ENCODE measurements around the gene PGM1. TPM values are rescaled to one million over a fixed set of nuclear protein-coding genes. Genes with fewer than 3 reads are reported as not detected.

The PGM1 gene
- total and polyA plus RNA-seq, 9 of the 15 experiments (the other 6 are each of a cell fraction or from before 2014, with no cell fraction given) = 0.03 to 0.31 (median 0.09) TPM; not detected in 5

- FAIRE-seq = no peak
- H3K4me1 ChIP-seq (replicated peaks in 1 of 2; ENCODE audit: control insufficient read depth in 2 of 2, insufficient read depth in 2 of 2, low read length in 2 of 2) = no peaks in the 10 kb centered on the region
- ATAC-seq = no peak
- no peak overlapping the region for H3K4me2 ChIP-seq (ENCODE audit: insufficient read depth, low read length)
- peaks cover 5 to 10% of the 10 kb centered on the region in 2 experiments; a peak in 4 of 5 replicates for H3K27me3 ChIP-seq (ENCODE audit: control insufficient read depth in 2 of 2, insufficient read depth in 2 of 2, low read length in 2 of 2)
- no peaks in the 10 kb centered on the region for H4K20me1 ChIP-seq (replicated peaks; ENCODE audit: control insufficient read depth, insufficient read depth, low read length)
- 0% methylated on average over 1 of the region's 1 CpG for WGBS (ENCODE audit: insufficient coverage, low coverage, missing lambda C conversion rate)
- ChIA-PET POLR2A (interaction anchor here (0.6 kb wide), 1 partner anchor 24 kb away, joined by 3 read pairs; no protein-coding TSS in a partner anchor), CTCF (ENCODE audit: low intra/inter-chr PET ratio) (no interaction called here)
- H3K4me3 ChIP-seq = no peak overlapping the region
- no peak for DNase-seq (ENCODE audit: extremely low read depth in 1 of 4, low spot score in 3 of 4)
- no peaks in the 10 kb centered on the region for H3K79me2 ChIP-seq (ENCODE audit: control insufficient read depth, insufficient read depth, low read length)
- intact Hi-C loops (cut with micrococcal nuclease) = no loop called here
- no peaks in the 10 kb centered on the region for H3K9me1 ChIP-seq (ENCODE audit: control insufficient read depth, insufficient read depth, low read length)
- no TSS peak for BruUV-seq (replicated peaks)
- TF ChIP-seq CBX8 (IDR thresholded peaks at IDR 0.05; ENCODE audit: borderline replicate concordance, extremely low read depth, low read depth, low read length, poor library complexity, severe bottlenecking) = no peak
- no peak for TF ChIP-seq ZNF398 (CRISPR knock-in tag; IDR thresholded peaks at IDR 0.05)
- TF ChIP-seq SNIP1 (IDR thresholded peaks at IDR 0.05; ENCODE audit: low read depth) = no peak
- no peak for TF ChIP-seq ZBTB11 (CRISPR knock-in tag; IDR thresholded peaks at IDR 0.05)
- H2AFZ ChIP-seq (ENCODE audit: low read depth, low read length) = no peak overlapping the region
- no peaks in the 10 kb centered on the region for H3K36me3 ChIP-seq (ENCODE audit: control insufficient read depth, insufficient read depth, low read length)
- in situ Hi-C loops (cut with MboI) = no loop called here
- H3K9ac ChIP-seq (ENCODE audit: insufficient read depth in 1 of 2, low read depth in 2 of 2, low read length in 2 of 2) = no peak overlapping the region
- H3K9me3 ChIP-seq (replicated peaks; ENCODE audit: control insufficient read depth, insufficient read depth, low read depth, low read length) = no peaks in the 10 kb centered on the region
- H3K27ac ChIP-seq (ENCODE audit: extremely low read depth, low read depth, low read length) = no peak overlapping the region
Observed at GRCh38 chr1:63635681-63636080, 42.5 kb downstream of the PGM1 start.

All from K562 (cell line).